ENCODE results near the gene TMEM37.

Gene TMEM37

DNA sequence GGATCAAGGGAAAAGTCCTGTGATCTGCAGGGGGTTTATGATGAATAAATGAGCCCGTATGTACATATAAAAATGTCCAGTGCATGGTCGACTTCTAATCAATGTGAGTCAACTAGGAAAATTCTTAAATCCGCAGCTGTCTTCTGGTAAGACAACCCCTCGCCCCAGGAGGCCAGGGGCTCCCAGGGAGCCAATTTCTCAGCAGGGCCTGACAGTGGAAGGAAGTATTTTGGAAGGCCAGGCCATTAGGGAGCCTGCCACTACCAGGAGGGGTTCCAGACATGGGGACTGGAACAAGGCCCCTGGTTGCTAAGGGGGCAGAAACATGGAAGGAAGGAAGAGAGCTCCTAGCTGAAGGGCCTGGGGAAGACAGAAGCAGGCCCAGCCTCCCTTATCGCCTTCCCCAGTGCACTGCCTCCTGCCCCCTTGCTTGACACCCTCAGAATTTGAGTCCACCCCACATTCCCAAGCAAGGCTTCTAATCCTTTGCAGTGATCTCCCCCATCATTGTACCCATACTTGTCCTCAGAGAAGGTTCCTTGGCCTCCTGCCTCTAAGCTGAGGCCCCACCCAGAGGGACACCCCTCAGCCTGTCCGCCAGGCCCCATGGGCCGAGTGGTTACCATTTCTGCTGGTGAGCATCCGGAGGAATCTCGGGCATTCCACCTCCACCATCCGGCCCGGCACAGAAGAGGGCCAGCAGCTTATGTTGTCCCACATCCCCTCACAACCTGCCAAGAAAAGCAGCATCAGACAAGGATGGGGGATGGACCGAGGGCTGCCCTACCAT lies 46.7 kb downstream of the TMEM37 start:
- DNase-seq (ENCODE audit: low read depth) = no peak

- no peak for DNase-seq (ENCODE audit: low read depth)
Observed at GRCh38 chr2:119478978-119479295, 47.3 kb downstream of the TMEM37 start.

DNA sequence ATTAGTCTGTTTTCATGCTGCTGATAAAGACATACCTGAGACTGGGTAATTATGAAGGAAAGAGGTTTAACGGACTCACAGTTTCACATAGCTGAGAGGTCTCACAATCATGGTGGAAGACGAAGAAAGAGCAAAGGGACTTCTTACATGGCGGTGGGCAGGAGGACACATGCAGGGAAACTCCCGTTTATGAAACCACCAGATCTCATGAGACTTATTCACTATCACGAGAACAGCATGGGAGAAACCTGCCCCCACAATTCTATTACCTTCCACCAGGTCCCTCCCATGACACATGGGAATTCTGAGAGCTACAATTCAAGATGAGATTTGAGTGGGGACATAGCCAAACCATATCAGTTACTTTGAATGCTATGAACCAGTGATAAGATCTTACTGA lies 48.5 kb downstream of the TMEM37 start:
- no peak for DNase-seq (ENCODE audit: low read depth)

DNA sequence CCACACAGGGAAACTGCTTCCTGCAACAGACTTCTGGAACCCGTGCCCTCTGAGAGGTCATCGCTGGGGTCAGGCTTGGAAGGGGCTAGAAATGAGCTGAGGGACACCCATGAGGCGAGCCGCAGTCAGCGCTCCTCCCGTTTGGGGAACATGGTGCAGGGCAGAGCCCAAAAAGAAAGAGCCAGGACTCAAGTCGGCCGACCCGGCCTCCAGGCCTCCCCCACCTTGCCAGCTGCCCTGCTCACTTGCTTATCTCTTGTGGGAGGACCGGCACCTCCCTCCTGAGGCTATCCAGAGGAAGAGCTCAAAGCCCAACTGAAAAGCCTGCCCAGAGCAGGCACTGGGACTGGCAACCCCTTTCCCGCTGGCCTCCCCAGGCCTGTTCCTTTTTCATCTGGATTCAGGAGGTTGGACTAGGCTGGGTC lies 49.1 kb downstream of the TMEM37 start:
- DNase-seq (ENCODE audit: low read depth) = no peak

DNA sequence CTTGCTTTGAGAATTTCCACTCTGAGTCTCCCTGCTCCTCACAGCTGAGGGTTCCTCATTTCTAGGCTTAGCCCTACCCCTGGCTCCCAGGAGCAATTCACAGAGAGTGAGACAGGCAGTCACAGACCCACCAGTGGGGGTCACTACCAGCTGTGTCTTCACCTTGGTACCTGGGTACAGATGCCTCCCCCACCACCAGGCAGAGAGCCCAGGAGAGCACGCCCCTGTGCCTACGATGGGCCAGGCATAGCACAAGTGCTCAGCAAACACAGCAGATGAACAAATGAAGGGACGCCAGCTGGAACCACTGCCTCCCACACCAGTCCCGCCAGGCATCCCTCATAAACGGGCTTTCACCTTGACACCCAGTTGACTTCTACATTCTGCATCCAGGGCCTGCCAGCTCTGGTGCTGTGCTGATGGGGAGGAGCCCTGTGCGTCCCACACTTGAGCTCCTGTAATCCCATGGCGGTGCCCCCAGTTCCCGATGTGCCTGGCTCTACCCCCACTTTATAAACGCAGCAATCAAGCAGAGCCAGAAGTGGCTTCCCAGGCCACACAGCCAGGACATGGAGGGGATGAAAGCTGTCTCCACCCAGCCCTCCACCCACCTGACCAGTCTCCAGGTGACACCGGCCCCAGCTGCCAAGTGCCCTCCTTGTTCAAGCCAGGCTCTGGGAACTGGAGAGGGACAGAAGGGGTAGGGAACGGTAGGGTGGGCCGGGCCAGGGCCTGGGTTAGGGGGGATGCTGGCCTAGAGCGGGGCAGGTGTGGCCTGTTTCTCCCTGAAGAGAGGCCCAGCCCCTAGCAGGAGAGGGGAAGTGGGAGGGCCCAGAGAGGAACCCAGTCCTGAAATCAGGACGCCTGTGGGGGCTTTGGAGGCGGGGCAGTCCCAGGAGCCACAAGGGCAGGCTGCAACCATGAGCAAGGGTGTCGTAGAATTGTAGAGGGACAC lies 50.1 kb downstream of the TMEM37 start:
- no peak for DNase-seq (ENCODE audit: low read depth)

- peak; percentile 10 for DNase-seq (ENCODE audit: low read depth)
Observed at GRCh38 chr2:119482481-119483394, 51.1 kb downstream of the TMEM37 start.

- no peak for DNase-seq (ENCODE audit: low read depth)
Observed at GRCh38 chr2:119483395-119483753, 51.7 kb downstream of the TMEM37 start.

- DNase-seq (ENCODE audit: low read depth) = no peak
Observed at GRCh38 chr2:119483896-119484718, 52.5 kb downstream of the TMEM37 start.

- DNase-seq (ENCODE audit: low read depth) = no peak
Observed at GRCh38 chr2:119484834-119485233, 53.2 kb downstream of the TMEM37 start.

DNA sequence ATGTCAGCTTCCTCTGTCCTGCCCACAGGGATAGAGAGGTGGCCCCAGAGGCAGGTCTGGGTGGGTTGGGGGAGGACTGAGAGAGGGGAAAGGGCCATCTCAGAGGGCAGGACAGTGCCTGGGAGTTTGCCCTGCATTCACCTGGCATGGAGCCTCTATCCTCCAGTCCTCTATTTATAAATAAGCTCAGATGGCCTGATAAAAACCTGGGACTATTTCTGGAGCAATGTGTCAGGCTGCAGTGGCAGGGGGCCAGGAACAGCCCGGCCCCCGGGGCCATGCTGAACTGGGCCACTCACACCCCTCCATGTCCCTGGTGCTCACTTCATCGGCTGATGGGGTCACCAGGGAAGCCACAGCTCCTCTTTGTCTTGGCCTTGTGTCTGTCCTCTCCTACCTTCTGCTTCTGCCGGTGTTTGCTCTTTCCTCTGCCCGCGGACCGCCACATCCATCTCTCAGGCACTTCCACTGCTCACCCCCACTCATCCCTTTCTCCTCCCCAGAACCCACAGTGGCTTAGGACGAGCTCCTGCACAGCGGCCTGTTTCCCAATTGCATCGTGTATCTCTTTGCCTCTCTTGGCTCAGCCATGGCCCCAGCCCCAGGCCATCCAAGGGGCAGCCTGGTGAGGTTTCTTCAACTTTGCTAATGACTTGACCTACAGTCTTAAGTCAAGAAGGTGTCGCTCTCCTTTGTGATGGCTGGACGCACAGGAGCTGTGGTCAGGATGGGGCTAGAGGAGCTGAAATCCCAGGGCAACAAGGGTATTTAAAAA lies 53.9 kb downstream of the TMEM37 start:
- DNase-seq (ENCODE audit: low read depth) = no peak

GRCh38 chr2:119486196-119486827 lies 54.7 kb downstream of the TMEM37 start:
- no peak for DNase-seq (ENCODE audit: low read depth)

GRCh38 chr2:119486886-119487285 lies 55.2 kb downstream of the TMEM37 start:
- DNase-seq (ENCODE audit: low read depth) = no peak

DNA sequence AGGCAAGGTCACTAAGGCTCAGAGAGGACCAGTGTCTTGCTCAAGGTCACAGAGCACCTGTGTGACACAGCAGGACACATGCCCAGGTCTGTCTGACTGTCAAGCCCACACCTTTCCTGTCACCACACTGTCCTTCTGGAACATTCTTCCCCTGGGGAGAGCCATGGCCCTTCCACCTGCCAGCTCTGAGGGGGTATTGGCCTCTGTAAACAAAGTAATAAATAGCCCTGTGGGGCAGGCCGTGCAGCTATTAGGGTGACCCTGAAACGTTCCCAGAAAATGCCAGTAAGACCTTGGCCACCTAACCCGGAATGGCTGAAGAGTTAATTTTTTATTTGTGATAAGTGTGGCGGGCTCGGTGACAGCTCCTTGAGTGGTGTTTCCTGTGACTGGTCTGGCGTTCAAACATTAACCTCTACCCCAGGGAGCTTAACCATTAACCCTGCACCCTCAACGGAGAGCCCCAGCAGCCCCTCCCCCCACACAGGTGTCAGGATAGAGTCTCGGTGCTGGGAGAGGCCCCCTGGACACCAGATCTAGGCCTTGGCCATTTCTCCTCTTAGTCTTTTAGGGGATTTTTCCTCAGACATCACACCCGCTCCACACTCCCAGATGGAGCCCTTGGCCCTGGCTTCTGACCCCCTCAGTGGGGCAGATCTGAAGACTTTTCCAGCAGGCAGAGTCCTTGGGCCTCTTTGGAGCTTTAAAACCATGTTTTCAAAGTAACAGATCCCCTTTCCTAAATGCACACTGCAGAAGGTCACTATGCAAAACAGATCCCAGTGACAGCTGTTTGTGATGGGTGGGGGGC lies 56.0 kb downstream of the TMEM37 start:
- DNase-seq (ENCODE audit: low read depth) = no peak

Data from fibroblast of gingiva (primary cell).